ENCODE data around the gene RAB26.
A peak's percentile ranks its signal among the peaks of the same experiment; 100 is the strongest.
"Not testable (repeated sequence)": the region's sequence is repeated elsewhere in the genome, so short reads cannot be mapped to it uniquely, and the experiment has no call there.

The RAB26 gene

GRCh38 chr16:2111412-2112335, 36.8 kb upstream of the RAB26 start:
- in situ Hi-C loops (cut with HindIII; ENCODE audit: low sequenced_read_pairs); DNase-seq (ENCODE audit: low read depth); H3K4me3 ChIP-seq (ENCODE audit: low read depth, low read length): not testable (repeated sequence)

- H3K4me3 ChIP-seq (ENCODE audit: low read depth, low read length); in situ Hi-C loops (cut with HindIII; ENCODE audit: low sequenced_read_pairs); DNase-seq (ENCODE audit: low read depth): not testable (repeated sequence)
Observed at GRCh38 chr16:2112539-2113106, 35.8 kb upstream of the RAB26 start.

GRCh38 chr16:2114225-2114624, 34.2 kb upstream of the RAB26 start:
- H3K4me3 ChIP-seq (ENCODE audit: low read depth, low read length); DNase-seq (ENCODE audit: low read depth); in situ Hi-C loops (cut with HindIII; ENCODE audit: low sequenced_read_pairs): not testable (repeated sequence)

- in situ Hi-C loops (cut with HindIII; ENCODE audit: low sequenced_read_pairs); H3K4me3 ChIP-seq (ENCODE audit: low read depth, low read length); DNase-seq (ENCODE audit: low read depth): not testable (repeated sequence)
Observed at GRCh38 chr16:2114885-2115590, 33.4 kb upstream of the RAB26 start.

GRCh38 chr16:2115591-2115973, 32.8 kb upstream of the RAB26 start:
- no peak for DNase-seq (ENCODE audit: low read depth)
- in situ Hi-C loops (cut with HindIII; ENCODE audit: low sequenced_read_pairs), result no loop called here
- H3K4me3 ChIP-seq (ENCODE audit: low read depth, low read length), result no peak overlapping the region
- TF ChIP-seq CTCF (IDR thresholded peaks at IDR 0.05; ENCODE audit: low read depth, low read length, missing control alignments), result no peak

GRCh38 chr16:2116428-2116827, 32.0 kb upstream of the RAB26 start:
- DNase-seq (ENCODE audit: low read depth); H3K4me3 ChIP-seq (ENCODE audit: low read depth, low read length); in situ Hi-C loops (cut with HindIII; ENCODE audit: low sequenced_read_pairs): not testable (repeated sequence)

- DNase-seq (ENCODE audit: low read depth); H3K4me3 ChIP-seq (ENCODE audit: low read depth, low read length); in situ Hi-C loops (cut with HindIII; ENCODE audit: low sequenced_read_pairs): not testable (repeated sequence)
Observed at GRCh38 chr16:2117341-2117740, 31.1 kb upstream of the RAB26 start.

- in situ Hi-C loops (cut with HindIII; ENCODE audit: low sequenced_read_pairs); DNase-seq (ENCODE audit: low read depth); H3K4me3 ChIP-seq (ENCODE audit: low read depth, low read length): not testable (repeated sequence)
Observed at GRCh38 chr16:2117960-2118722, 30.3 kb upstream of the RAB26 start.

GRCh38 chr16:2121325-2121724, 27.1 kb upstream of the RAB26 start:
- TF ChIP-seq CTCF (IDR thresholded peaks at IDR 0.05; ENCODE audit: low read depth, low read length, missing control alignments), result peak; percentile 56
- H3K4me3 ChIP-seq (ENCODE audit: low read depth, low read length); in situ Hi-C loops (cut with HindIII; ENCODE audit: low sequenced_read_pairs): not testable (repeated sequence)
- peak; percentile 52 for DNase-seq (ENCODE audit: low read depth)

GRCh38 chr16:2121853-2122252, 26.6 kb upstream of the RAB26 start:
- no peak overlapping the region for H3K4me3 ChIP-seq (ENCODE audit: low read depth, low read length)
- no peak for TF ChIP-seq CTCF (IDR thresholded peaks at IDR 0.05; ENCODE audit: low read depth, low read length, missing control alignments)
- in situ Hi-C loops (cut with HindIII; ENCODE audit: low sequenced_read_pairs), result no loop called here
- DNase-seq (ENCODE audit: low read depth), result no peak
